ENCODE results near the gene CEACAM16.

CEACAM16 gene

GRCh38 chr19:44755219-44755618 lies 56.3 kb downstream of the CEACAM16 start:
- DNase-seq, result peak in 1 of 10 donors; percentile 11
- intact Hi-C loops (cut with DNase I), result no loop called here

GRCh38 chr19:44756089-44756562 lies 57.2 kb downstream of the CEACAM16 start:
- DNase-seq, result peak in 1 of 10 donors; percentile 56
- intact Hi-C loops (cut with DNase I), result no loop called here

GRCh38 chr19:44757057-44757734 lies 58.2 kb downstream of the CEACAM16 start:
- intact Hi-C loops (cut with DNase I), result no loop called here
- peak in 7 of 10 donors; percentile 27 to 90 (median 46) for DNase-seq

- intact Hi-C loops (cut with DNase I), result no loop called here
- peak in 9 of 10 donors; percentile 38 to 95 (median 62) for DNase-seq
Observed at GRCh38 chr19:44757735-44758505, 59.0 kb downstream of the CEACAM16 start.

GRCh38 chr19:44758596-44758995 lies 59.6 kb downstream of the CEACAM16 start:
- intact Hi-C loops (cut with DNase I), result no loop called here
- DNase-seq, result peak in 1 of 10 donors; percentile 66

- intact Hi-C loops (cut with DNase I), result no loop called here
- peak in 1 of 10 donors; percentile 14 for DNase-seq
Observed at GRCh38 chr19:44759083-44759804, 60.3 kb downstream of the CEACAM16 start.

Data from posterior cingulate gyrus (tissue), 11 donors.